Tibial nerve (tissue), 3 donors: ENCODE measurements around the gene HECW1.

ENCODE experiments used
- CTCF ChIP-seq, 5 experiments: fragments of 200-600 bp in 3 of 5; fragments of 450-650 bp in 2 of 5; sonication (generic) in 3 of 5; IDR thresholded peaks; one replicate each; pipeline ENCODE4 v1.5.1; 2016 to 2019; ENCODE audit warnings: antibody characterized with exemption in 5 of 5, mild to moderate bottlenecking in 3 of 5, moderate library complexity in 2 of 5
- POLR2A ChIP-seq, 2 donors: fragments of 450-650 bp; IDR thresholded peaks; one replicate each; pipeline ENCODE4 v1.6.1; 2017; ENCODE audit warnings: antibody characterized with exemption in 2 of 2, mild to moderate bottlenecking in 2 of 2, moderate library complexity in 2 of 2

GRCh38 chr7:43076189-43076605 lies 36.2 kb upstream of the HECW1 start:
- no peak for TF ChIP-seq CTCF (IDR thresholded peaks at IDR 0.05)
- TF ChIP-seq POLR2A (IDR thresholded peaks at IDR 0.05) = no peak
